ENCODE data around the gene C5orf22.

DNA sequence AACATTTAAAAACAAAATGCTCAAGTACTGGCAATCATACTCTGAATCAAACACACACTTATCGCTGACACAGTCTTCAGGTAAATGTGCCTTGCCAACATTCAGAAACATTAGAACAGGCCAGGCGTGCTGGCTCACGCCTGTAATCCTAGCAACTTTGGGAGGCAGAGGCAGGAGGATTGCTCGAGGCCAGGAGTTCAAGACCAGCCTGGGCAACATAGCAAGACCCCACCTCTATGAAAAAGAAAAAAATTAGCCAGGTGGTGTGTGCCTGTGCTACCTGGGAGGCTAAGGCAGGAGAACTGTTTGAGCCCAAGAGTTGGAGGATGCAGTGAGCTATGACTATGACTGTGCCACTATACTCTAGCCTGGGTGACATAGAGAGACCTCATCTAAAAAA is 20.8 kb upstream of the C5orf22 start:
- TF ChIP-seq, protein P1, sequence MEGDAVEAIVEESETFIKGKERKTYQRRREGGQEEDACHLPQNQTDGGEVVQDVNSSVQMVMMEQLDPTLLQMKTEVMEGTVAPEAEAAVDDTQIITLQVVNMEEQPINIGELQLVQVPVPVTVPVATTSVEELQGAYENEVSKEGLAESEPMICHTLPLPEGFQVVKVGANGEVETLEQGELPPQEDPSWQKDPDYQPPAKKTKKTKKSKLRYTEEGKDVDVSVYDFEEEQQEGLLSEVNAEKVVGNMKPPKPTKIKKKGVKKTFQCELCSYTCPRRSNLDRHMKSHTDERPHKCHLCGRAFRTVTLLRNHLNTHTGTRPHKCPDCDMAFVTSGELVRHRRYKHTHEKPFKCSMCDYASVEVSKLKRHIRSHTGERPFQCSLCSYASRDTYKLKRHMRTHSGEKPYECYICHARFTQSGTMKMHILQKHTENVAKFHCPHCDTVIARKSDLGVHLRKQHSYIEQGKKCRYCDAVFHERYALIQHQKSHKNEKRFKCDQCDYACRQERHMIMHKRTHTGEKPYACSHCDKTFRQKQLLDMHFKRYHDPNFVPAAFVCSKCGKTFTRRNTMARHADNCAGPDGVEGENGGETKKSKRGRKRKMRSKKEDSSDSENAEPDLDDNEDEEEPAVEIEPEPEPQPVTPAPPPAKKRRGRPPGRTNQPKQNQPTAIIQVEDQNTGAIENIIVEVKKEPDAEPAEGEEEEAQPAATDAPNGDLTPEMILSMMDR (IDR thresholded peaks at IDR 0.05): no peak
- no peak for TF ChIP-seq ZFX (IDR thresholded peaks at IDR 0.05; ENCODE audit: borderline replicate concordance)

All from 22Rv1 (cell line).